GM23248 (cell line): ENCODE measurements around the gene AFP. TPM values are rescaled to one million over a fixed set of nuclear protein-coding genes. Genes with fewer than 3 reads are reported as not detected.

Experiments used
- DNase-seq: peaks from one replicate; pipeline ENCODE4 v3.0.0-alpha.2; 2015
- H2AFZ ChIP-seq: fragments of 200-600 bp; sonication (generic); 2 replicates; pipeline ENCODE4 v1.6.1; 2016; ENCODE audit warnings: antibody characterized with exemption
- H3F3A ChIP-seq: fragments of 200-600 bp; sonication (generic); 2 replicates; pipeline ENCODE4 v1.6.1; 2016; ENCODE audit warnings: mild to moderate bottlenecking, antibody characterized with exemption, mixed run types; ENCODE audit not compliant: insufficient read depth
- H3K27ac ChIP-seq: fragments of 200-600 bp; sonication (generic); 2 replicates; pipeline ENCODE4 v1.5.1; 2016; ENCODE audit warnings: mild to moderate bottlenecking
- H3K27me3 ChIP-seq: fragments of 200-600 bp; sonication (generic); replicated peaks from 2 replicates; pipeline ENCODE4 v1.6.1; 2016; ENCODE audit warnings: mild to moderate bottlenecking; ENCODE audit not compliant: insufficient read depth
- H3K36me3 ChIP-seq: fragments of 200-600 bp; sonication (generic); 2 replicates; pipeline ENCODE4 v1.6.1; 2016; ENCODE audit warnings: low read depth, mild to moderate bottlenecking
- H3K4me1 ChIP-seq: fragments of 200-600 bp; sonication (generic); 2 replicates; pipeline ENCODE4 v1.6.1; 2016; ENCODE audit warnings: mild to moderate bottlenecking; ENCODE audit not compliant: insufficient read depth
- H3K4me2 ChIP-seq: fragments of 200-600 bp; sonication (generic); one replicate; pipeline ENCODE4 v1.6.1; 2016; ENCODE audit warnings: mild to moderate bottlenecking; ENCODE audit not compliant: unreplicated experiment
- H3K4me3 ChIP-seq: fragments of 200-600 bp; sonication (generic); 2 replicates; pipeline ENCODE4 v1.5.1; 2016; ENCODE audit warnings: mild to moderate bottlenecking
- H3K79me2 ChIP-seq: fragments of 200-600 bp; sonication (generic); 2 replicates; pipeline ENCODE4 v1.6.1; 2016; ENCODE audit warnings: mild to moderate bottlenecking; ENCODE audit not compliant: insufficient read depth
- H3K9ac ChIP-seq: fragments of 200-600 bp; sonication (generic); 2 replicates; pipeline ENCODE4 v1.6.1; 2016; ENCODE audit warnings: mild to moderate bottlenecking
- H3K9me2 ChIP-seq: fragments of 200-600 bp; sonication (generic); 2 replicates; pipeline ENCODE4 v1.6.1; 2016; ENCODE audit warnings: mixed run types, mild to moderate bottlenecking, moderate library complexity; ENCODE audit not compliant: insufficient read depth
- H3K9me3 ChIP-seq: fragments of 200-600 bp; sonication (generic); one replicate; pipeline ENCODE4 v1.6.1; 2017; ENCODE audit warnings: low read depth
- H4K20me1 ChIP-seq: fragments of 200-600 bp; sonication (generic); 2 replicates; pipeline ENCODE4 v1.6.0; 2016; ENCODE audit not compliant: insufficient read depth
- EZH2 ChIP-seq: fragments of 200-600 bp; sonication (generic); IDR thresholded peaks from 2 replicates; pipeline ENCODE4 v1.6.1; 2018; ENCODE audit warnings: antibody characterized with exemption, mild to moderate bottlenecking; ENCODE audit not compliant: insufficient read depth, poor library complexity, severe bottlenecking
- EZH2phosphoT487 ChIP-seq: fragments of 200-600 bp; sonication (generic); IDR thresholded peaks from 2 replicates; pipeline ENCODE4 v1.6.1; 2018; ENCODE audit warnings: antibody characterized with exemption, moderate library complexity, mild to moderate bottlenecking, low read depth; ENCODE audit not compliant: insufficient read depth
- WGBS, 2 experiments: methylation state at CpG; one replicate each; pipeline ENCODE4 v1.1.6; 2015 to 2017; ENCODE audit warnings: low lambda C conversion rate in 2 of 2, low coverage in 1 of 2; ENCODE audit errors: missing lambda C conversion rate in 2 of 2; 5-methylcytosine and 5-hydroxymethylcytosine counted together
- in situ Hi-C: fragments of 300-500 bp; cut with MboI; formaldehyde crosslinking; loops from 2 replicates; pipeline ENCODE4 v1.15.0; 2020
- polyA plus RNA-seq: library from polyadenylated mRNA; unstranded; fragments of >200 nt; fragmentation: Nextera tagmentation; extraction: Ambion mirVana; gene quantifications from 2 replicates; pipeline ENCODE4 v1.2.1, GENCODE V29; 2016
- total RNA-seq: library from RNA; depleted of rRNA; stranded (reverse); fragments of >200 nt; shearing (Covaris generic); gene quantifications from 2 replicates; pipeline ENCODE4 v1.2.3, GENCODE V29; 2014; rRNA removed

Gene AFP
- total and polyA plus RNA-seq, 2 experiments from 2014 or later: 0.98 TPM; not detected in 1

- no peaks in the 10 kb centered on the region for H3K27me3 ChIP-seq
- H3F3A ChIP-seq: no peaks in the 10 kb centered on the region
- no peaks in the 10 kb centered on the region for H4K20me1 ChIP-seq
- H3K4me1 ChIP-seq: no peaks in the 10 kb centered on the region
- 0 out of 2 replicates have a peak overlapping the region, but pooled peaks have one; percentile 6 for H3K9ac ChIP-seq
- DNase-seq: peak; percentile 2
- H3K36me3 ChIP-seq: no peaks in the 10 kb centered on the region
- no peaks in the 10 kb centered on the region for H3K9me2 ChIP-seq
- no peaks in the 10 kb centered on the region for H3K9me3 ChIP-seq
- H3K4me2 ChIP-seq: peak overlapping the region; percentile 56
- peak overlapping the region; percentile 37 for H3K4me3 ChIP-seq
- in situ Hi-C loops: no loop called here
- H2AFZ ChIP-seq: peak overlapping the region; percentile 78
- no peak for TF ChIP-seq EZH2
- no peak for TF ChIP-seq EZH2phosphoT487
- WGBS, 2 experiments: 67% methylated on average over 4 of the region's 4 CpGs
- no peaks in the 10 kb centered on the region for H3K79me2 ChIP-seq
- H3K27ac ChIP-seq: no peak overlapping the region
Measured at GRCh38 chr4:73499996-73500765, 64.2 kb downstream of the AFP start.

DNA sequence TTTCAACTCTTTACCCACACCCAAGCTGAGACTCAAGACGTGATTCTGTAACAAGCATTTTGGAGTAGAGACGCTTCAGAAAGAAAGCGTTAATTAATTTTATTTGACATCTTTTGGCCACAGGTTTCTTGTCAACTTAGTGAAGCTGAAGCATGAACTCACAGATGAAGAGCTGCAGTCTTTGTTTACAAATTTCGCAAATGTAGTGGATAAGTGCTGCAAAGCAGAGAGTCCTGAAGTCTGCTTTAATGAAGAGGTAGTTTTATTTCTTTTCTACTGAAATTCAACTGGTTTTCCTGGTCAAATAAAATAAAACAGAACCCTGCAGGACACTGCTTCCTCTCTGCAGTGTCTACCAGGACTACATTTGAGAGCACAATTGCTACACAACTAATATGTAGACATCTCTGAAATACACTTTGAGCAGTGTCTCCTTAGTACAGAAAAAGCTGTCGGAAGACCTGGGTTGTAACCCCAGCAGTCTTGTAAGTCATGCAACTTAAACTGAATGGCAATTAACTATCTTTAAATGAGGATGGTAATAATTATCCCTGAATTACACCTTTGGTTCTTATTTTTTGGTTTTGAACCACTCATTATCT is 65.7 kb downstream of the AFP start:
- no peaks in the 10 kb centered on the region for H4K20me1 ChIP-seq
- in situ Hi-C loops: no loop called here
- H3K9me3 ChIP-seq: no peaks in the 10 kb centered on the region
- H3K4me2 ChIP-seq: no peak overlapping the region
- H3K36me3 ChIP-seq: no peaks in the 10 kb centered on the region
- H3K4me3 ChIP-seq: no peak overlapping the region
- TF ChIP-seq EZH2 (no peak), EZH2phosphoT487 (no peak)
- no peaks in the 10 kb centered on the region for H3K79me2 ChIP-seq
- H2AFZ ChIP-seq: no peak overlapping the region
- no peak overlapping the region for H3K9ac ChIP-seq
- H3F3A ChIP-seq: no peaks in the 10 kb centered on the region
- no peaks in the 10 kb centered on the region for H3K4me1 ChIP-seq
- WGBS, 2 experiments: 72 to 74% methylated on average over 5 of the region's 5 CpGs
- H3K27ac ChIP-seq: no peak overlapping the region
- H3K27me3 ChIP-seq: no peaks in the 10 kb centered on the region
- H3K9me2 ChIP-seq: no peaks in the 10 kb centered on the region
- no peak for DNase-seq

GRCh38 chr4:73505567-73505966 is 69.5 kb downstream of the AFP start:
- Histone ChIP-seq H2AFZ (no peak overlapping the region), H3K4me1 (no peaks in the 10 kb centered on the region), H3K79me2 (no peaks in the 10 kb centered on the region), H3F3A (no peaks in the 10 kb centered on the region), H3K4me3 (no peak overlapping the region), H3K9ac (no peak overlapping the region), H3K36me3 (no peaks in the 10 kb centered on the region), H3K27me3 (no peaks in the 10 kb centered on the region), H3K4me2 (no peak overlapping the region), H3K9me2 (no peaks in the 10 kb centered on the region), H3K27ac (no peak overlapping the region), H4K20me1 (no peaks in the 10 kb centered on the region), H3K9me3 (no peaks in the 10 kb centered on the region)
- WGBS, 2 experiments: 41 to 42% methylated on average over 2 of the region's 2 CpGs
- TF ChIP-seq EZH2phosphoT487: no peak
- no peak for TF ChIP-seq EZH2
- no peak for DNase-seq
- in situ Hi-C loops: no loop called here

Other genes starting within 250 kb of the AFP start
- 34.8 and 61.0 TPM in 2 replicates for gene ANKRD17, start 177.4 kb upstream of the AFP start, total RNA-seq
- gene ANKRD17, start 177.4 kb upstream of the AFP start, polyA plus RNA-seq: 22.2 and 22.7 TPM in 2 replicates
- gene ALB, start 31.9 kb upstream of the AFP start, total RNA-seq: not detected in 2 replicates
- gene ALB, start 31.9 kb upstream of the AFP start, polyA plus RNA-seq: not detected in 2 replicates
- gene AFM, start 45.5 kb downstream of the AFP start, total RNA-seq: not detected in 2 replicates
- not detected in 2 replicates for gene AFM, start 45.5 kb downstream of the AFP start, polyA plus RNA-seq
- not detected in 2 replicates for gene RASSF6, start 184.2 kb downstream of the AFP start, total RNA-seq
- not detected in 2 replicates for gene RASSF6, start 184.2 kb downstream of the AFP start, polyA plus RNA-seq